ENCODE measurements around the gene MAGI2. TPM values are rescaled to one million over a fixed set of nuclear protein-coding genes. Genes with fewer than 3 reads are reported as not detected.

The MAGI2 gene
- total RNA-seq, 1 experiment from 2014 or later, result 14.3 TPM

- no peaks in the 10 kb centered on the region for H4K20me1 ChIP-seq (ENCODE audit: control insufficient read depth, insufficient read depth, insufficient read length)
- no peaks in the 10 kb centered on the region for H3K27me3 Mint-ChIP-seq (ENCODE audit: low read depth)
Observed at GRCh38 chr7:78605119-78605518, 848.3 kb downstream of the MAGI2 start.

More at GRCh38 chr7:78605119-78605518, 848.3 kb downstream of the MAGI2 start:
- H2AFZ ChIP-seq (ENCODE audit: low read length), result no peak overlapping the region
- Mint-ChIP-seq H3K9me3 (no peaks in the 10 kb centered on the region), H3K27ac (no peak overlapping the region), H3K4me1 (peaks cover 0 to 10% of the 10 kb centered on the region in 2 experiments; a peak in 3 of 4 replicates), H3K4me3 (no peak overlapping the region), H3K36me3 (ENCODE audit: insufficient read depth in 1 of 3, low read depth in 3 of 3) (no peaks in the 10 kb centered on the region; a peak in 1 of 7 replicates)
- H2BK120ac ChIP-seq (ENCODE audit: low read depth, low read length, poor library complexity, severe bottlenecking), result no peak overlapping the region
- H3K9ac ChIP-seq (ENCODE audit: extremely low read depth, insufficient read length, low read length), result no peak overlapping the region
- WGBS (ENCODE audit: extremely low coverage, insufficient read length, low lambda C conversion rate), result no CpG with 5 or more reads among the region's 1 CpG
- H3K4me1 ChIP-seq (ENCODE audit: insufficient read depth, low read length), result no peaks in the 10 kb centered on the region
- H3K4me2 ChIP-seq (ENCODE audit: insufficient read depth, insufficient read length, low read length), result no peak overlapping the region
- H3T11ph ChIP-seq (ENCODE audit: low read length), result no peak overlapping the region
- H3K23me2 ChIP-seq (ENCODE audit: insufficient read length, low read depth, low read length, poor library complexity, severe bottlenecking), result no peaks in the 10 kb centered on the region
- no peak overlapping the region for H2BK12ac ChIP-seq (ENCODE audit: insufficient read length, low read depth, low read length)
- H3K56ac ChIP-seq (ENCODE audit: insufficient read length, low read depth, low read length), result no peak overlapping the region
- TF ChIP-seq CTCF (conservative IDR thresholded peaks at IDR 0.05), result no peak
- H4K91ac ChIP-seq (ENCODE audit: insufficient read length, low read depth, low read length), result no peak overlapping the region
- no peaks in the 10 kb centered on the region for H3K79me2 ChIP-seq (ENCODE audit: insufficient read depth, low read length)
- H2BK15ac ChIP-seq (ENCODE audit: low read depth, low read length), result no peak overlapping the region
- H3K27ac ChIP-seq (ENCODE audit: insufficient read length, low read depth, low read length), result no peak overlapping the region
- no peaks in the 10 kb centered on the region for H3K79me1 ChIP-seq (ENCODE audit: insufficient read depth, low read depth, low read length, poor library complexity, severe bottlenecking)
- H3K14ac ChIP-seq (ENCODE audit: insufficient read depth, low read length), result no peak overlapping the region
- H2BK20ac ChIP-seq (ENCODE audit: low read depth, low read length, poor library complexity, severe bottlenecking), result no peak overlapping the region
- no peak overlapping the region for H4K8ac ChIP-seq (replicated peaks; ENCODE audit: insufficient read length, low read depth, low read length)
- no peak for DNase-seq
- no peaks in the 10 kb centered on the region for H3K9me3 ChIP-seq (ENCODE audit: control insufficient read depth, low read depth, low read length)
- no peak overlapping the region for H3K18ac ChIP-seq (ENCODE audit: insufficient read length, low read depth, low read length)
- no peak overlapping the region for H3K4ac ChIP-seq (ENCODE audit: low read depth, low read length)
- no peak overlapping the region for H2BK5ac ChIP-seq (ENCODE audit: insufficient read length, low read length)
- H3K27me3 ChIP-seq (ENCODE audit: insufficient read depth, low read length), result no peaks in the 10 kb centered on the region
- H2AK5ac ChIP-seq (ENCODE audit: insufficient read length, low read length), result no peak overlapping the region
- no peak overlapping the region for H3K23ac ChIP-seq (ENCODE audit: insufficient read length, low read depth, low read length)
- H4K5ac ChIP-seq (ENCODE audit: insufficient read length, low read depth, low read length), result no peak overlapping the region
